ENCODE data around the gene NDUFV1. TPM values are rescaled to one million over a fixed set of nuclear protein-coding genes. Genes with fewer than 3 reads are reported as not detected.

NDUFV1 gene
- polyA plus RNA-seq, 1 donor: 155 TPM

DNA sequence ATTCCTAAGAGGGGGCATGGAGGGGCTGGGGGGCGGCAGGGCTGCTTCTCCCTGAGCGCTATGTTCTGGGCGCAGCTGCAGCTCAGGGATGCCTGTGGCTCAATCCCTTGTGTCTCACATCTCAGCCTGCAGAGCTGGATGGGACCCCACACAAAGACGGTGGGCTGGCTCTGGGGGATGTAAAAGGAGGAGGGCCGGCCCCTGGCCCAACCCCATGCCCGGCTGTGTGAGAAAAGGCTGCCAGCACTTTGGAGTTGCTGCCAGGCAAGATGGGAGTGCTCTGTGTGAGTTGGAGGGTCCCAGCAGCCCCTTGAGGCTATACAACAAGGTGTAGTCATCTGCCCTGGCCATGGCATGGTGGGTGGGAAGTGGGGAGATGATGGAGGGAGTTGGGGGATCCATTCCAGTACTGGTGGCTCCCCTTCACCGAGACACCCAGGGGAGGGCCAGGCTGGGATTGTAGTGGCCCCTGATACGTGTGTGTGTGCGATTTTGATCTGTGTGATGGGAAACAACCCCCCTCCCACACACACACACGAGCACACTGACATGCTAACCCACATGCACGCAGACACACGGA, 34.1 kb downstream of the NDUFV1 start:
- DNase-seq: no peak

DNA sequence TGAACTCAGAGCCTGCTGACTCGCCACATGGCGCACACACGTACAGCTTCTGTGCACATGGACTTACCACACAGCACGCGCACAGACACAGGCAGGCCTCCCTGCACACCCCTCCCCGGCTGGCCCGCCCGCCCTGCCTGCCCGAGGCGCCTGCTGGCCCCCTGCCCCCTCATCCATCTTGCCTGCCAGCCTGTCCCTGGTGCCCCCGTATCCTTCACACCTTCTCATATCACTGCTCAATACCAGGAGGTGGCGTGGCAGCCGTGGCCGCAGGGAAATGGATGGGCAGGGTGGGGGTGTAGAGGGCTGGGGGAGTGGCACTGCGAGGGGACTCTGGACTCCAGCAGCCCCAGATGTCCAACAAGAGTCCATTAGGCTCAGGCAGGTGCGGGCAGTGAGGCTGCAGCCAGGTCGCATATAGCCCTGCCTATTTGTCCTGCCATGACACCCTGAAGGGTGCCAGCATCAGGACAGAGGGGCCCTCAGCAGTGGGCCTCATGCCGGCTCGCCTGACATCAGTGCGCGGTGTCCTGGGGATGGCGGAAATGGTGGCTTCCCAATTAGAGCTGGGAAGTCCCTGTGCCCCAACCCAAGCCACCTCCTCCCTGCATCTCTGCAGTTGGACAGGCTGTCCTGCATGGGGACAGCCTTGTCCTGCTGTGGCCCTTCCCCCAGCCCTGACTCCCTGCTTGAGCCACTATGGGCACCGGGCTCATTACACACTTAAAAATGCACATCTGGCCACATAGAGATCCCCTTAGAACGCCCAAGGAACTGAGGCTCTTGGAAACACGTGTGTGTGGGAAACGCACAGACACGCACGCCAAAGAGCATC, 34.8 kb downstream of the NDUFV1 start:
- no peak for DNase-seq

DNA sequence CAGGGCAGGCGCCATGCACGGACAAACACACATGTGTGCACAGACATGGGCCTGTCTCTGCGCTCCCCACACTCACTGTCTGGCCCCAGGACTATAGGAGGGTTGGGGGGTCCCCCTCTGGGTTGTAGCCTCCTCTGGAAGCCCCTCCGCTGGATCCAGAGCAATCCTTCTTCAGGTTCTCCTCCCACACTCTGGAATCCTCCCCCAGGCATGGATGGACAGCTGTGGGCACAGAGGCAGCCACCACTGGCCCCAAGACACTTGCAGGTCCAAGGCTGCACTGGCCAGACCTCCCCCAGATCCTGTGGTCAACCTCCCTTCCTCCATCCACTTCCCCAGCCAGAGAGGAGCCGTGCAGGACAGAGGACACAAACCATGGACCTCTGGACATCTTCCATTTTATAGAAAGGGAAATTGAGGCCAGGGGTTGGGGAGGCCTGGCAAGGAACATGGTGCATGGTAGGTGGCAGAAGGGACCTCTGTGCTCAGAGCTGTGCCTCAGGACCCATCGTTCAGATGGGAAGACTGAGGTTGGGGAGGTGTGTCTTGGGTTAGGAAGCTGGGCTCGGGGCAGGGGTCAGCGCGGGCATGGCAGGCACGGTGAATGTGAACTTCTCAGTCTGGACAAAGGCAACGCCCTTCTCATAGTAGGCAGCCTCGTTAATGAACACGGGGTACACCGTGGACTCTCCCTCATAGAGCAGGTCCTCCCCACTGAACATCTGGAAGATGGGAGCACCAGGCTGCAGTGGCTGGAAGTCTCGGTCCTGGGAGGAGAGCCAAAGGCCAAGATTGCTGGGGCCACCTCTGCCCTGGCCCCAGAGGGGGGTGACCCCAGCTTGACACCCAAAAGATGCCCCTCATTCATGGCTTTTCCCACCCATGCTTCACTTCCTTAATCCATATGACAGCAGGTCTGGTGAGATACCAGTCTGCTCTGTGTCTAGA, 35.7 kb downstream of the NDUFV1 start:
- DNase-seq: no peak

DNA sequence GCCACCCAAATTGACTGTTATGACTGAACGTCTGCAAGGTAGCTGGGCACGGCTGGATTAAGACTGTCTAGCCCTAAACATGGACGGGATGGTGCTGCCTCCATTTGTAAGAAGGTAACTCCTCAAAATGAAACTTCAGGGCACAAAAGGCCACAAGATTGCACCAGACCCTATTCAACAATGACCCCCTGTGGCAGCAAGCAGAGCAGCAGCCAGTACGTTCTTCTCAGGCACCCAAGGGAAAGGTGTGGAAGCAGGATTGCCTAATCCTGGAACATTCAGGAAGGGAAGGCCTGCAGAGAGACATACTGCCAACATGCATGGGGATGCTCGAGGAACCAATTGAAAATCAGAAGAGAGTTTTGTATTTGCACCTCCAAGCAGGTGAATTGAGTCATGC, 37.3 kb downstream of the NDUFV1 start:
- DNase-seq: no peak

DNA sequence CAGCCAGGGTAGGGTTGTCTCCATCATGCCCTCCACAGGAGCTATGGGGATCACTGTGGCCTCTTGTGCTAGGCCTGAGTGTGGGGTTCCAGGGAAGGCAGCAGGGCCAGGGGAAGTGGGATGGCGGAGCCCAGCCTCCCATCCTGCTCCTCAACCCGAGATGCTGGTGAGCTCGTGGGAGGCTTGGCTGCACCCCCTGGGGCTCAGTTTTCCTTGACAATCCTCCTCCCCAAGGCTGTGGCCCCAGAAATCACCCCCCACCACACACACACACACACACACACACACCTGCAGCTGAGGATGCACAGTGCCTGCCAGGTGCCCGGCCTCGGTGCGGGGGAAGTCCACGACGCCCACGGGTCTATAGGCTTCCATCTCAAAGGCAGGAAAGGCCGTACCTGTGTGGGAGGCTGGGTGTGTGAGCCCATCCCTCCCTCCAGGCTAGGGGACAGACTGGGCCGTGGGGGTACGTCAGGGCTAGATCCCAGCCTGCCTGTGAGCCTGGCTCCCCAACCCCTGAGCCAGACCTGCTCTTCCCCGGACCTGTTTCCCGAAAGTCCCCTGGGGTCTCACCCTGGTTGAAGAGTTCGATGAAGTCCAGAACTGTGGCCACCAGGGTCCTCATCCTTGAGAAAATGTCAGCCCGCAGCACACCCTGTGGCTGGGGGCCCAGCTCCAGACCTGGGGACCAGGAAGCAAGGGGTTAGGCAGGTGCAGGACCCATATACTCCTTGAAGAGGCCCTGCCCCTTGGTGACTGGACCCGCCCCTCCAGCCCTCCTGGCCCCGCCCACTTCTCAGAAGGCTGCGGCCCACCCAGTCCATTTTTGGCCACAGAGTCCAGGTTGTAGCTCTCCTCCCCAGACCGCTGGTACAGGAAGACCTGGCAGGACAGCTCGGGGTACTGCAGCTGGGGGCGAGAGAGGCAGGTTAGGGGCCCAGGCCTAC, 38.0 kb downstream of the NDUFV1 start:
- no peak for DNase-seq

DNA sequence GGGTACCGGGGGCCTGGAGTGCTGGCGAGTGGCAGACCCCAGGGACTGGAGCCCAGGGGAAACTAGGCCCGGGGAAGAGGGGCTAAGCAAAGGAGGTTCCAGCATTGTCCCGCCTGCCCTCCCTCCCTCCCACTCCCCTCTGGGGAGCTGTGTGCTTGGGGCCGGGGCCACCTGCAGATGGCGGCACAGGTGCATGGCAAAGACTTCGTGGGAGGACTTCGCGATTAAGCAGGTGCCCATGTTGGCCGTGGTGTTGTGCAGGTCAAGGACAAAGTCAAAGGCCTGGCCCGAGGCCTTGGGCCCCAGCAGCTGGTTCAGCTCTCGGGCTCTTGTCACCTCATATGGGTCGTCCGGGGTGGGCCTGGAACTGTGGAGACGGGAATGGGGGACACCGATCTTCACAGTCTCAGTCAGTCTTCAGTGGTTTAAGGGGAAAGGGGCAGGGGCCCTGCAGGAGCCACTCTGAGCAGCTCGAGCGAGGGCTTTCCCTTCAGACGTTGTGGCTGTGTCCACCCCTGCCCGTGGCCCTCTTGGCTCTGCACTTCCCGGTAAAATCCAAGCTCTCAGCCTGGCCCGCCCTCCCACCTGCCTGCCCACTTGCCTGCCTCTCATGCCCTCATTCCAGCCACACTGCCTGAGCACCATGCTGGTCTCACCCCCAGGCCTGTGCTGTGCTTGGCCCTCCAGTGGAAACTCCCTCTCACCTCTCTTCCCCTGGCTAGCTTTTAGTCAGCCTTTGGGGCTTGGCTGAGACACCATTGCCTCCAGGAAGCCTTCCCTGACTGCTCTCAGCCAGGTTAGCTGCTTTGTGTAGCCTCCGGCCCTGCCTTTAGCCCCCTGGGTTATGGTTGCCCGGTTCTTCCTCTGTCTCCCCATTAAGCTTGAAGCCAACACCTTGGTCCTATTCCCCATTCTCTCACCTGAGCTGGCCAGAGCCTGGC, 39.1 kb downstream of the NDUFV1 start:
- no peak for DNase-seq

DNA sequence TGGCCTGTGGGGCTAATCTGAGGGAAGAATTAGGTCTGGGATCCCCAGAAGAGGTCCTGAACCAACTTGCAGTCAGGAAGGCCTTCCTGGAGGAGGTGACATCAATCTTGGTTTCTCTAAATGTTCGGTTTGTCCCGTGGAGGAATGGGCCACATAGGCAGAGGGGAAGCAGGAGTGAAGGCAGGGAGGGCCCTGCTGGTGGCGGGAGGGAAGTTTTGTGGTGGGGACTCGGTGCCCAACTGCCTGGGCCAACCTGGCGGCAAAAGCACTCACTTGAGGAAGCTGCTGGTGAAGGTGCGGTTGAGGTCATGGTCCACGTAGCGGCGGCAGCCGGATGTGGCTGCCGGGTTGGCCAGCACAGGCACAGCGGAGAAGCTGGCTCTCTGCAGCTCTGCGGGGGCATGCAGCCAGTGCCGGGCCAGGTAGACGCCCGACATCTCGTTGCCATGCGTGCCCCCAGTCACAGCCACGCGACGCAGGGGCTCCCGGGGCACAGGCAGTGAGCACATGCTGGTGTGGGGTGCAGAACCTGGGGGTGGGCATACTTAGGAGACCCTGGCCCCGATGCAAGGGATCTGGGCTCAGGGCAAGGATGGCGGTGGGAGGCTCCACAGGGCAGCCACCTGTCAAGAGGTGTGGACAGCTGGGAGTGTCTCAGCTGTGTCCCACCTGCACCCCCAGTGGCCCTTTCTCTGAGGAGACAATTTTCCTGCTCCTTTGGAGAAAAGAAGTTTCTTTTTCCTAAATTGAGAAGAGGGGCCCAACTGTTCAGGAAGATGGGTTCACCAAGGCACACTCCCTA, 40.0 kb downstream of the NDUFV1 start:
- no peak for DNase-seq

DNA sequence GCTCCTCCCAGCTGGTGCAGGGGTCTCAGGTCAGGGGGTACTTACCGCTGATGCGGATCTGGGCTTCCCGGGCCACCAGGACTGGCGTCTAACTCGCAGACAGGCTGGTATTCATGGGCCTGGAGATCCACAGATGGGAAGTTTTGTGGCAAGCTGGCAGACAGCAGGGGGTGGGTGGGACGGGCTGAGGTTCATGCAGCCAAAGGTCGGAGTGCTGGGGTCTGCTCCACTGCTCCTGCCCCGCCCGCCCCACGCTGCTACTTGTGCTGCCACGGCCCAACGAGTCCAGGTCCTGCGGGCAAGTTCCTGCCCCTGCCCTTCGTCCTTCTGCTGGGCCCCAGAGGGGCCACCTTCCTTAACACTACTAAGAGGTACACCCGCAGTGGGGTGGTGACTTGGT, 40.7 kb downstream of the NDUFV1 start:
- no peak for DNase-seq

DNA sequence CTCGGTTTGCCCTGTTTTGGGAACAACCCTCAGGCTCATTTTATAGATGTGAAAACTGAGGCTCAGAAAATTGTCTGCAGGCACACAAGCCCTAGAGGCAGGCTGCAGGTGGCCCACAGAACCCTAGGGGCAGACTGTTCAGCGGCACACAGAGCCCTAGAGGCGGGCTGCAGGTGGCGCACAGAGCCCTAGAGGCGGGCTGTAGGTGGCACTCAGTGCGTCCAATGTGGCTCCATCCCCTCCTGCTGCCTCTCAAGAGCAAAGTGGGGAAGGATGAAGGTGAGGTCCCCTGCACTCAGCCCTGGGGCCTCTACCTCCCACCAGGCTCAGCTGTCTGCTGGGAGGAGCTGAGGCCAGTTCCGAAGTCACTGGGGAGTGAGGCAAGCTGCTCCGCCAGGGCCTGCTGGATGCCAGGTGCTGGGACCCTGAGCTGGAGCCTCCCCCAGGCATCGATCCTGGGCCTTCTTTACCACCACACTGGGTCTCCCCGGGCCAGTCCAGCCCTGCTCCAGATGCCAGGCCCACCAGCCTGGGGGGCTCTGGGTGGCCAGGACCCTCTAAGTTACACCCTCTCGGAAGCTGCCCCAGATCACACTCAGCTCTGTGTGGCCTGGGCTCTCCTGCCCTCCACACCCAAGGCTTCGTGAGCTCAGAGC, 41.5 kb downstream of the NDUFV1 start:
- DNase-seq: no peak

DNA sequence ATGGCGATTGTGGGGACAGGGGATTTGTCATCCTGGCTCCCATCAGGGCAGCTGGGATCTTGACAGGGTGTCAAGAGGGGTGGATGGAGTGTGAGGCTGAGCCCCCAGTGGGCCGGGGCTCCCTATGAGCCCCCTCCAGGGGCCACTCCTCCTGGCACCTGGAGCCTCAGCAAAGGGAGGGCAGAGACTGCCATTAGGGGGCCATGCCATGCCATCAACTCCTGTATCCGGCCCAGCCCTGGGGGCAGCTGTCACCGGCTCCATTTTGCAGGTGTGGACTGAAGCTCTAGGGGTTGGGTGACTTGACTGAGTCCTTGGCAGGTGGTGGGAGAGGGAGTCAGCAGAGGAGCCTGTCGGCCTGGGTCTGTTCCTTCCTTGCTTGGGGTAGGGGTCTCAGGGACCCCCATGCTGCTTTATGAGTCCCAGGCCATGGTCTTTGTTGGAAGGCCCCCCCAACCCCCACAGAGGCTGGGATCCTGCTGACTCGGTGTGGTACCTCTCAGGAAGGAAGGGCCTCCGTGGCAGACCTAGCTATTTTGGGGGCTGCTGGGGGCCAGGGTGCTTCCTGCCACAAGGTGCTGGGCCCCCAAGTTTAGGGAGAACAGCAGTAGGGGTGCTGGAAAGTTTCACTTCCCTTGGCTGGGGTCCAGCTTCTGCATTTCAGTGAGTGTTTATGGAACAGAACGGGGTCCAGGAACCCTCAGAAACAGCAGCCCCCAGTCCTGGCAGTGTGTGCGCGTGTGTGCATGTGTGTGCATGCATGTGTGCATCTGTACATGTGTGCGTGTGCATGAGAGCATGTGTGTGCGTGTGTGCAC, 42.3 kb downstream of the NDUFV1 start:
- no peak for DNase-seq

DNA sequence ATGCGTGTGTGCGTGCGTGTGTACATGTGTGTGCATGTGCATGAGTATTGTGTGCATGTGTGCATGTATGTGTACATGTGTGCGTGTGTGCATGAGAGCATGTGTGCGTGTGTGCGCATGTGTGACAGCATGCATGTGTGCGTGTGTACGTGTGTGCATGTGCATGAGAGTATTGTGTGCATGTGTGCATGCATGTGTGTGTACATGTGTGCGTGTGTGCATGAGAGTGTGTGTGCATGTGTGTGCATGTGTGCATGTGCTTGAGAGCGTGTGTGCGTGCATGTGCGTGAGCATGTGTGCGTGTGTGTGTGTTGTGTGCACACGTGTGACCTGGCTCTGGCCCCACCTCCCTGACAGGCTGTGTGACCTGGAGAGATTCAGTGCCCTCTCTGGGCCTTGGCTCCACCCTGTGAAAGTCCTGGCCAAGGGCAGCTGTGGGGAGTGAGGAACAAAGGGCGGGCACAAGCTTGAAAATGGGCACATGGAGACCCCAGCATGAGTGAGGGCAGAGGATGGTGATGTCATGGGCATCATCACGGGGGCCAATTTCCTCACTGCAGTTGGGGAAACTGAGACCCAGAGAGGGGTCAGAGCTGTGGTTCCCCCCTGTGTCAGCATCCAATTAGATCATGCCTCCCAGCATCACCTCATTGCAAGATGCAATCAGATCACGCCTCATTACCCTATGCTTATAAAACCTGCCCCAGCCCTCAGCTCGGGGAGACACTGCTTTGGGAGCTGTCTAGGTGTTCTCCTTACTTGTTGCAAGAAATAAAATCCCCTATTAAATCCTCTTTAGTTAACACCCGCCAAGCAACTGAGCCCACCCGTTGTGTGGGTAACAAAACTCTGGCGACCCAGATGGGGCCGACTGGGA, 43.1 kb downstream of the NDUFV1 start:
- no peak for DNase-seq

DNA sequence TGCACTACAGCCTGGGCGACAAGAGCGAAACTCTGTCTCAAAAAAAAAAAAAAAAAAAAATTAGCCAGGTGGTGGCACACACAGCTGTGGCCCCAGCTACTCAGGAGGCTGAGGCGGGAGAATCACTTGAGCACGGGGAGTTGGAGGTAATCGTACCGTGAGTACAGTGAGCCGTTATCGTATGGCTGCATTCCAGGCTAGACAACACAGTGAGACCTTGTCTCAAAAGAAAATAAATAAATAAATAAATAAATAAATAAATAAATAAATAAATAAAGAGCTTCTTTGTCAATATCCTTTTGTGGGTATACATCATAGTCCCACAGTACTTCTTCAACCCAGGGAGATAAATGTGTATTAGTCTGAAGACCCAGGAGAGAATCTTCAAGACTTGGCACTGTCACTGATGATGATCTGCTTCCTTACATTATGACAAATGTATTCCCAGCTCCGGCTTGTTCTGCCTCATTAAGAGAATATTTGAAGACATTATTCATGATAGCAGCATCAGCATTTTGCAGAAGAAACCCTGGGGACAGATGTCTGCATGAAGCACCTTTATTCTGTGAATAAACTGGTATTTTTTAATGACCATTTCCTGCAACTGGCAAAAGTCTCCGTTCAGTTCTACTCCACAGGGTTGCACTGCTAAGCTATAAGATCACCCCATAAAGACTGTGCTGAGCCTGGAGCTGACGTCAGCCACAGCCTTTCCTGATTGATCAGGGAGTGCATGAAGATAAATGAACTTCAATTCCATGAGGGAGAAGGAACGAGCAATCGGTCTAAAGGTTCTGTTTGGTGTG, 45.4 kb downstream of the NDUFV1 start:
- DNase-seq: no peak

DNA sequence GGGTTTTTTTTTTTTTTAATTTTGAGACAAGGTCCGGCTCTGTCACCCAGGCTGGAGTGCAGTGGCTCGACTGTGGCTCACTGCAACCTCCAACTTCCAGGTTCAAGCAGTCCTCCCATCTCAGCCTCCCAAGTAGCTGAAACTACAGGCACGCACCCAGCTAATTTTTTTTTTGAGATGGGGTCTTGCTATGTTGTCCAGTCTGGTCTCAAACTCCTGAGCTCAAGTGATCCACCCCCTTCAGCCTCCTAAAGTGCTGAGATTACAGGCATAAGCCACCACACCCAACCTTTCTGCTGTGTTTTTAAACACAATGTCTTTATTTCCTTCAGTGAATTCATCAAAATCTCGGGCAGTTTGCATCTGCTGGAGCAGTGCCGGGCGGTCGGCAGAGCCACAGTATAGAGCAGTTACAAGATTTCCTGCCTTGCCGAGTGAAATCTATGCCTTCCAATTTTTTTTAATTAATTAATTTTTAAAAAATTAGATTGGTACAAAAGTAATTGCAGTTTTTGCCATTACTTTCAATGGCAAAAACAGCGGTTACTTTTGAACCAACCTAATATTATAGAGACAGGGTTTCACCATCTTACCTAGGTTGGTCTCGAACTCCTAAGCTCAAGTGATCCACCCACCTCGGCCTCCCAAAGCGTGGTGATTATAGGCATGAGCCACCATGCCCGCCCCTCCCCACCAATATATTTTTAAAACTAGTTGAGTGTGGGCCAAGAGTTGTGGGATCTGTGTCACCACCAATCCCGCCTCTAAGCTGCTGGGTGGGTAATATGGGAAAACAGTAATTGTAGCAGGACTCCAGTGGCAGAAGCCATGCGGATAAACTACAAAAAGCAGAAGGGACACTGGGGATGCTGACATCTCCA, 46.5 kb downstream of the NDUFV1 start:
- DNase-seq: no peak

DNA sequence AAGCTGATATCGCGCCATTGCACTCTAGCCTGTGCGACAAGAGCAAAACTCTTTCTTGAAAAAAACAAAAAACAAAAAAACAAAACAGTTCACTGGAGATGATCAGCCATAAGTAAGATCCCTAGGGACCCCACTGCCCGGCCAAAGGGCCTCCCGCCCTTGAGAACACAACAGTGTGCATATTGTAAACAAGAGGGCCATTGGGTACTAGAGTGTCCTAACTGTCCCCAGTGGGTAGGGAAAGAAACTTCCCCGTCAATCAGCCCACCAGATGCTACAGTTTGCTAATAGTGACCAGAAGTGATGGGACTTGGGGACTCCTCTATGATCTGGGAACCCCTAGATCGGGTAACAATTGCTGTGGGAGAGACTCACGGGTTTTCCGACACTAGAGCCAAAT, 47.5 kb downstream of the NDUFV1 start:
- DNase-seq: no peak

DNA sequence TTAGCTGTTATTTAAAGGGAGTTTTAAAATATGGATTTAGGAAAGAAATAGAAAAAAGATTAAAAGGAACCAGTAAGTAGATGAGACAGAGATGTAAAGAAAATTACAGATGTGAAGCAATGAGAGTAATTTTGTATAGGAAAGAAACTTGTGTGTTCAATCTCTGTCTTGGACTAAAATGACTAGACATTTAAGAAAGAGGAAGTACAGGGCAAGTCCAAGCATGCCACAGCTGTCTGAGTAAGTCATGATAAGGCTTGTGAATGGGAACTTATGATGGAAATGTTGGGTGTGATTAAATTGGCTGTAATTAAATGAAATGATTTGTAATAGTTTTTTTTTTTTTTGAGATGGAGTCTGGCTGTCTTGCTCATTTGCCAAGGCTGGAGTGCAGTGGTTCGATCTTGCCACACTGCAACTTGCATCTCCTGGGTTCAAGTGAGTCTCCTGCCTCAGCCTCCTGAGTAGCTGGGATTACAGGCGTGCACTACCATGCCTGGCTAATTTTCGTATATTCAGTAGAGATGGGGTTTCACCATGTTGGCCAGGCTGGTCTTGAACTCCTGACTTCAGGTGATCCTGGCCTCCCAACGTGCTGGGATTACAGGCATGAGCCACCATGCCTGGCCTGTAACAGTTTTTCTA, 49.7 kb downstream of the NDUFV1 start:
- DNase-seq: no peak
